Cardiac muscle cell (in vitro differentiated cells and primary cell): ENCODE measurements around the gene FLG2. TPM values are rescaled to one million over a fixed set of nuclear protein-coding genes. Genes with fewer than 3 reads are reported as not detected.
"Not testable (repeated sequence)": the region's sequence is repeated elsewhere in the genome, so short reads cannot be mapped to it uniquely, and the experiment has no call there.

Experiments used
- DNase-seq, 2 donors: peaks; one replicate each; pipeline versions ENCODE4 v3.0.0 to v3.0.0-alpha.2; 2010 to 2017; ENCODE audit warnings: low read depth in 1 of 2, low spot score in 1 of 2
- H3K27ac ChIP-seq: fragments of 200-600 bp; sonication (generic); 2 replicates; pipeline ENCODE4 v1.5.1; 2016
- H3K27me3 ChIP-seq: fragments of 200-600 bp; sonication (generic); 2 replicates; pipeline ENCODE4 v1.6.0; 2016; ENCODE audit warnings: control low read depth
- H3K36me3 ChIP-seq: fragments of 200-600 bp; sonication (generic); 2 replicates; pipeline ENCODE4 v1.5.1; 2016; ENCODE audit warnings: control low read depth
- H3K4me1 ChIP-seq: fragments of 200-600 bp; sonication (generic); 2 replicates; pipeline ENCODE4 v1.8.1; 2017; ENCODE audit warnings: low read depth, mild to moderate bottlenecking, mixed run types
- H3K4me3 ChIP-seq: fragments of 200-600 bp; sonication (generic); 2 replicates; pipeline ENCODE4 v1.5.1; 2016; ENCODE audit warnings: mild to moderate bottlenecking
- H3K9me3 ChIP-seq: fragments of 200-600 bp; sonication (generic); 2 replicates; pipeline ENCODE4 v1.5.1; 2017; ENCODE audit warnings: low read depth, mild to moderate bottlenecking, control low read depth
- CTCF ChIP-seq: IDR thresholded peaks from 2 replicates; pipeline ENCODE4 v1.5.1; 2012; ENCODE audit warnings: low read depth, mild to moderate bottlenecking, low read length
- polyA plus RNA-seq: library from polyadenylated mRNA; unstranded; fragments of >200 nt; fragmentation: Nextera tagmentation; extraction: Ambion mirVana; gene quantifications from 2 replicates; pipeline ENCODE4 v1.2.1, GENCODE V29; 2016
- total RNA-seq: library from RNA; depleted of rRNA; stranded (reverse); fragments of >200 nt; gene quantifications from 2 replicates; pipeline ENCODE4 v1.2.3, GENCODE V29; 2016

The FLG2 gene
- total and polyA plus RNA-seq, 2 experiments from 2014 or later: not detected

- TF ChIP-seq CTCF: no peak
- no peaks in the 10 kb centered on the region for H3K36me3 ChIP-seq
- no peak overlapping the region for H3K27ac ChIP-seq
- no peaks in the 10 kb centered on the region for H3K27me3 ChIP-seq
- no peak for DNase-seq
- H3K4me3 ChIP-seq: no peak overlapping the region
- no peaks in the 10 kb centered on the region for H3K4me1 ChIP-seq
- H3K9me3 ChIP-seq: no peaks in the 10 kb centered on the region
Observed at GRCh38 chr1:152313319-152313801, 46.4 kb downstream of the FLG2 start.

GRCh38 chr1:152312169-152312568 is 47.6 kb downstream of the FLG2 start:
- not testable (repeated sequence) for H3K27ac ChIP-seq, H3K9me3 ChIP-seq, H3K27me3 ChIP-seq, DNase-seq, H3K4me1 ChIP-seq, H3K36me3 ChIP-seq, H3K4me3 ChIP-seq

- H3K27me3 ChIP-seq: no peaks in the 10 kb centered on the region
- TF ChIP-seq CTCF: no peak
- no peak overlapping the region for H3K27ac ChIP-seq
- no peaks in the 10 kb centered on the region for H3K36me3 ChIP-seq
- DNase-seq: no peak
- no peak overlapping the region for H3K4me3 ChIP-seq
- no peaks in the 10 kb centered on the region for H3K4me1 ChIP-seq
- H3K9me3 ChIP-seq: no peaks in the 10 kb centered on the region
Observed at GRCh38 chr1:152309955-152310354, 49.9 kb downstream of the FLG2 start.

GRCh38 chr1:152309320-152309901 is 50.4 kb downstream of the FLG2 start:
- H3K27ac ChIP-seq, H3K4me1 ChIP-seq, H3K4me3 ChIP-seq, H3K9me3 ChIP-seq, H3K36me3 ChIP-seq, H3K27me3 ChIP-seq, DNase-seq: not testable (repeated sequence)

GRCh38 chr1:152308758-152309157 is 51.0 kb downstream of the FLG2 start:
- H3K4me1 ChIP-seq, H3K4me3 ChIP-seq, H3K27me3 ChIP-seq, H3K36me3 ChIP-seq, DNase-seq, H3K27ac ChIP-seq, H3K9me3 ChIP-seq: not testable (repeated sequence)

- H3K27ac ChIP-seq, H3K27me3 ChIP-seq, DNase-seq, H3K9me3 ChIP-seq, H3K4me3 ChIP-seq, H3K4me1 ChIP-seq, H3K36me3 ChIP-seq: not testable (repeated sequence)
Observed at GRCh38 chr1:152307970-152308369, 51.8 kb downstream of the FLG2 start.

- not testable (repeated sequence) for H3K4me3 ChIP-seq, H3K27ac ChIP-seq, H3K9me3 ChIP-seq, H3K4me1 ChIP-seq, DNase-seq, H3K27me3 ChIP-seq, H3K36me3 ChIP-seq
Observed at GRCh38 chr1:152306123-152306522, 53.7 kb downstream of the FLG2 start.

GRCh38 chr1:152304773-152305172 is 55.0 kb downstream of the FLG2 start:
- not testable (repeated sequence) for H3K27me3 ChIP-seq, H3K27ac ChIP-seq, H3K4me1 ChIP-seq, DNase-seq, H3K4me3 ChIP-seq, H3K9me3 ChIP-seq, H3K36me3 ChIP-seq

GRCh38 chr1:152303139-152303872 is 56.5 kb downstream of the FLG2 start:
- not testable (repeated sequence) for H3K27ac ChIP-seq, H3K4me1 ChIP-seq, H3K36me3 ChIP-seq, DNase-seq, H3K4me3 ChIP-seq, H3K9me3 ChIP-seq, H3K27me3 ChIP-seq

Other genes starting within 250 kb of the FLG2 start
- not detected in 2 replicates for gene TCHH, start 244.6 kb downstream of the FLG2 start, total RNA-seq
- not detected in 2 replicates for gene TCHH, start 244.6 kb downstream of the FLG2 start, polyA plus RNA-seq
- gene RPTN, start 200.8 kb downstream of the FLG2 start, total RNA-seq: not detected in 2 replicates
- gene RPTN, start 200.8 kb downstream of the FLG2 start, polyA plus RNA-seq: not detected in 2 replicates
- not detected in 2 replicates for gene HRNR, start 135.8 kb downstream of the FLG2 start, total RNA-seq
- not detected in 2 replicates for gene HRNR, start 135.8 kb downstream of the FLG2 start, polyA plus RNA-seq
- gene FLG, start 34.8 kb downstream of the FLG2 start, total RNA-seq: not detected in 2 replicates
- gene FLG, start 34.8 kb downstream of the FLG2 start, polyA plus RNA-seq: not detected in 2 replicates
- gene CRNN, start 54.3 kb upstream of the FLG2 start, total RNA-seq: not detected in 2 replicates
- not detected in 2 replicates for gene CRNN, start 54.3 kb upstream of the FLG2 start, polyA plus RNA-seq
- gene LCE5A, start 150.8 kb upstream of the FLG2 start, total RNA-seq: not detected in 2 replicates
- not detected in 2 replicates for gene LCE5A, start 150.8 kb upstream of the FLG2 start, polyA plus RNA-seq
- gene CRCT1, start 154.5 kb upstream of the FLG2 start, total RNA-seq: not detected in 2 replicates
- not detected in 2 replicates for gene CRCT1, start 154.5 kb upstream of the FLG2 start, polyA plus RNA-seq
- not detected in 2 replicates for gene LCE3E, start 206.8 kb upstream of the FLG2 start, total RNA-seq
- gene LCE3E, start 206.8 kb upstream of the FLG2 start, polyA plus RNA-seq: not detected in 2 replicates
- gene LCE3D, start 220.5 kb upstream of the FLG2 start, total RNA-seq: not detected in 2 replicates
- not detected in 2 replicates for gene LCE3D, start 220.5 kb upstream of the FLG2 start, polyA plus RNA-seq
- not detected in 2 replicates for gene LCE3C, start 240.2 kb upstream of the FLG2 start, total RNA-seq
- gene LCE3C, start 240.2 kb upstream of the FLG2 start, polyA plus RNA-seq: not detected in 2 replicates